Keratinocyte (primary cell): ENCODE measurements around the gene TCEAL3. TPM values are rescaled to one million over a fixed set of nuclear protein-coding genes. Genes with fewer than 3 reads are reported as not detected.

Experiments
- DNase-seq: peaks from one replicate; pipeline ENCODE4 v3.0.0-alpha.2; 2011; ENCODE audit warnings: low read depth, missing footprints, low spot score
- FAIRE-seq: peaks from 2 replicates; lab custom pipeline; 2011; peaks lifted over from hg19 to GRCh38; lab: Jason Lieb, UNC
- H2AFZ ChIP-seq: 2 replicates; pipeline ENCODE4 v1.6.0; 2012; ENCODE audit warnings: low read length, control low read depth, inconsistent platforms; ENCODE audit not compliant: control insufficient read depth
- H3K27ac ChIP-seq: 2 replicates; pipeline ENCODE4 v1.5.1; 2011; ENCODE audit warnings: low read length; ENCODE audit not compliant: control insufficient read depth, insufficient read depth
- H3K27me3 ChIP-seq: 3 replicates; pipeline ENCODE4 v1.6.0; 2011; ENCODE audit warnings: low read length; ENCODE audit not compliant: control insufficient read depth, insufficient read depth; ENCODE audit errors: extremely low read depth
- H3K36me3 ChIP-seq, 2 experiments: 2 replicates in 1 of 2; 3 replicates in 1 of 2; pipeline ENCODE4 v1.5.1; 2011; ENCODE audit warnings: low read length in 2 of 2, mild to moderate bottlenecking in 1 of 2; ENCODE audit not compliant: control insufficient read depth in 2 of 2, insufficient read depth in 2 of 2; ENCODE audit errors: extremely low read depth in 1 of 2
- H3K4me1 ChIP-seq: 3 replicates; pipeline ENCODE4 v1.5.1; 2011; ENCODE audit warnings: low read length; ENCODE audit not compliant: control insufficient read depth, insufficient read depth; ENCODE audit errors: extremely low read depth
- H3K4me2 ChIP-seq: 3 replicates; pipeline ENCODE4 v1.6.0; 2011; ENCODE audit warnings: low read depth, low read length; ENCODE audit not compliant: control insufficient read depth, insufficient read depth; ENCODE audit errors: extremely low read depth
- H3K4me3 ChIP-seq, 3 experiments: fragments of 200-600 bp in 1 of 3; sonication (generic) in 1 of 3; 2 replicates in 2 of 3; 3 replicates in 1 of 3; pipeline ENCODE4 v1.5.1; 2011 to 2016; ENCODE audit warnings: low read length in 3 of 3, mild to moderate bottlenecking in 3 of 3, control low read depth in 2 of 3, inconsistent platforms in 1 of 3, low read depth in 1 of 3, mixed read lengths in 1 of 3, mixed run types in 1 of 3, moderate library complexity in 1 of 3; ENCODE audit not compliant: control insufficient read depth in 2 of 3, insufficient read depth in 2 of 3; ENCODE audit errors: extremely low read depth in 1 of 3
- H3K79me2 ChIP-seq: 2 replicates; pipeline ENCODE4 v1.6.0; 2012; ENCODE audit warnings: low read length; ENCODE audit not compliant: control insufficient read depth, insufficient read depth
- H3K9ac ChIP-seq: 3 replicates; pipeline ENCODE4 v1.6.0; 2011; ENCODE audit warnings: low read length; ENCODE audit not compliant: control insufficient read depth, insufficient read depth; ENCODE audit errors: extremely low read depth
- H3K9me1 ChIP-seq: 3 replicates; pipeline ENCODE4 v1.6.0; 2011; ENCODE audit warnings: low read length; ENCODE audit not compliant: control insufficient read depth, insufficient read depth; ENCODE audit errors: extremely low read depth
- H3K9me3 ChIP-seq: 2 replicates; pipeline ENCODE4 v1.5.1; 2012; ENCODE audit warnings: low read depth, low read length; ENCODE audit not compliant: control insufficient read depth
- H4K20me1 ChIP-seq: 3 replicates; pipeline ENCODE4 v1.6.0; 2011; ENCODE audit warnings: low read length; ENCODE audit not compliant: control insufficient read depth, insufficient read depth; ENCODE audit errors: extremely low read depth
- EZH2 ChIP-seq: IDR thresholded peaks from one replicate; pipeline ENCODE4 v1.6.1; 2012; ENCODE audit warnings: inconsistent platforms, mild to moderate bottlenecking, low read length, moderate library complexity
- dilution Hi-C: fragments of 300-500 bp; cut with MboI; formaldehyde crosslinking; loops from one replicate; pipeline ENCODE4 v1.7.0; 2020; ENCODE audit warnings: low sequenced_read_pairs; ENCODE audit not compliant: extremely low pct_ligation_motif_present
- polyA plus RNA-seq, 5 experiments: library from polyadenylated mRNA; depleted of rRNA in 3 of 5; stranded (reverse) in 3 of 5; stranded (forward) in 1 of 5; unstranded in 1 of 5; fragments of >200 nt; gene quantifications; 1 replicate in 1 of 5; 2 replicates in 3 of 5; 3 replicates in 1 of 5; pipeline versions ENCODE4 v1.2.1 to v1.2.3, GENCODE V29; 2011 to 2012; ENCODE audit warnings: missing spikeins in 2 of 5, low read depth in 1 of 5, low replicate concordance in 1 of 5
- TF ChIP-seq, protein P1 (sequence below), 3 experiments: IDR thresholded peaks in 1 of 3; conservative IDR thresholded peaks in 1 of 3; optimal IDR thresholded peaks in 1 of 3; 2 replicates in 2 of 3; 3 replicates in 1 of 3; pipeline versions ENCODE3 to v1.5.1; 2011; ENCODE audit warnings: low read length in 3 of 3, mild to moderate bottlenecking in 3 of 3, moderate library complexity in 2 of 3, control low read depth in 1 of 3, inconsistent platforms in 1 of 3; ENCODE audit not compliant: insufficient read depth in 2 of 3; ENCODE audit errors: extremely low read depth in 1 of 3

Gene TCEAL3
- polyA plus RNA-seq, 1 donor (not counting 4 experiments of a cell fraction or from before 2014, with no cell fraction given), result 28.1 TPM

DNA sequence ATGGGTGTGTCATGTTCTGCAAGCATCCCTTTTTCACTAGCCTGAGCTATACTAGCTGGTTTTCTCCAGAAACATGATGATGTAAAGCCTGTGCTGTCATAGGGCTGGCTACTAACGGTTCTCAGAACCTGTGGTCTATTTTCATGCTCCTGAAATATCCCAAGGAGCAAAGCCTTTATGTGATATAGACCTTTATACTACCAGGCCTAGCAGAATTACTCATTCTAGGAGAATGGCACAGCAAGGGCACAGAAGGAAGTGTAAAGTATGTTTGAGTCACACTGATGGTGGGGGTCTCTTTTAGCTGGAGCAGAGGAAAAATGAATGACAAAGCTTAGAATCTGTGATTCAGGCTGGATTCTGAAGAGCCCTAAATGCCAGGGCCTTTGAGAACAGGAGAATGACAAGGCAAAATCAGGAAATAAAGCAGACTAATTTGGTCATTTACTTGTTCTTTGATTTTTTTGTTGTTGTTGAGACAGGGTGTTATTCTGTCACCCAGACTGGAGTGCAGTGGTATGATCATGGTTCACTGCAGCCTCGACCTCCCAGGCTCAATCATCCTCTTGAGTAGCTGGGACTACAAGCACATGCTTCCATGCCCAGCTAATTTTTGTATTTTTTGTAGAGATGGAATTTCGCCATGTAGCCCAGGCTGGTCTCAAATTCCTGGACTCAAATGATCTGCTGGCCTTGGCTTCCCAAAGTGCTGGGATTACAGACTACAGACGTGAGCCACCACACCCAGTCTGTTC is 32.8 kb downstream of the TCEAL3 start:
- TF ChIP-seq EZH2, result no peak
- TF ChIP-seq, protein P1, sequence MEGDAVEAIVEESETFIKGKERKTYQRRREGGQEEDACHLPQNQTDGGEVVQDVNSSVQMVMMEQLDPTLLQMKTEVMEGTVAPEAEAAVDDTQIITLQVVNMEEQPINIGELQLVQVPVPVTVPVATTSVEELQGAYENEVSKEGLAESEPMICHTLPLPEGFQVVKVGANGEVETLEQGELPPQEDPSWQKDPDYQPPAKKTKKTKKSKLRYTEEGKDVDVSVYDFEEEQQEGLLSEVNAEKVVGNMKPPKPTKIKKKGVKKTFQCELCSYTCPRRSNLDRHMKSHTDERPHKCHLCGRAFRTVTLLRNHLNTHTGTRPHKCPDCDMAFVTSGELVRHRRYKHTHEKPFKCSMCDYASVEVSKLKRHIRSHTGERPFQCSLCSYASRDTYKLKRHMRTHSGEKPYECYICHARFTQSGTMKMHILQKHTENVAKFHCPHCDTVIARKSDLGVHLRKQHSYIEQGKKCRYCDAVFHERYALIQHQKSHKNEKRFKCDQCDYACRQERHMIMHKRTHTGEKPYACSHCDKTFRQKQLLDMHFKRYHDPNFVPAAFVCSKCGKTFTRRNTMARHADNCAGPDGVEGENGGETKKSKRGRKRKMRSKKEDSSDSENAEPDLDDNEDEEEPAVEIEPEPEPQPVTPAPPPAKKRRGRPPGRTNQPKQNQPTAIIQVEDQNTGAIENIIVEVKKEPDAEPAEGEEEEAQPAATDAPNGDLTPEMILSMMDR (optimal IDR thresholded peaks at IDR 0.05 in 1 of 3, IDR thresholded peaks at IDR 0.05 in 1 of 3, conservative IDR thresholded peaks at IDR 0.05 in 1 of 3; ENCODE audit: extremely low read depth in 1 of 3, insufficient read depth in 2 of 3, low read length in 3 of 3), result no peak
- no peaks in the 10 kb centered on the region for H3K9me1 ChIP-seq
- no peaks in the 10 kb centered on the region for H3K79me2 ChIP-seq
- no peak overlapping the region for H3K4me2 ChIP-seq
- no peaks in the 10 kb centered on the region for H4K20me1 ChIP-seq
- no peaks in the 10 kb centered on the region for H3K36me3 ChIP-seq
- no peaks in the 10 kb centered on the region for H3K9me3 ChIP-seq
- no peaks in the 10 kb centered on the region for H3K27me3 ChIP-seq
- no peak overlapping the region for H3K9ac ChIP-seq
- dilution Hi-C loops, result no loop called here
- no peak for DNase-seq
- FAIRE-seq, result no peak
- no peak overlapping the region for H3K27ac ChIP-seq
- H3K4me1 ChIP-seq, result peaks cover 19% of the 10 kb centered on the region
- H3K4me3 ChIP-seq, result no peak overlapping the region
- H2AFZ ChIP-seq, result no peak overlapping the region

DNA sequence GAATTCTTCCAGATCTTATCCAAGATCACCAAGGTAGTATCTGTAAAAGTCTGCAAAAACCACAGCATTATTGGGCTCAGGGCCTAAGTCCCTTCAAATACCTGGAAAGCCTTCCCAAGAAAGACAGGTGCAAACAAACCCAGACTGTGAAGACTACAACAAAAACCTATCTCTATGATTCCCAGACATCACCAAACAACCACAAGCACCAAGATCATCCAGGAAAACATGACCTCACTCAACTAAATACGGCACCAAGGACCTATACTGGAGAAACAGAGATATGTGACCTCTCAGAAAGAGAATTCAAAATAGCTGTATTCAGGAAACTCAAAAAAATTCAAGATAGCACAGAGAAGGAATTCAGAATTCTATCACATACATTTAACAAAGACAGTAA is 36.4 kb downstream of the TCEAL3 start:
- no peaks in the 10 kb centered on the region for H3K9me3 ChIP-seq
- dilution Hi-C loops, result no loop called here
- no peak for FAIRE-seq
- H3K4me1 ChIP-seq, result peaks cover 4% of the 10 kb centered on the region
- no peak overlapping the region for H3K27ac ChIP-seq
- H3K4me2 ChIP-seq, result no peak overlapping the region
- TF ChIP-seq, protein P1 (optimal IDR thresholded peaks at IDR 0.05 in 1 of 3, IDR thresholded peaks at IDR 0.05 in 1 of 3, conservative IDR thresholded peaks at IDR 0.05 in 1 of 3; ENCODE audit: extremely low read depth in 1 of 3, insufficient read depth in 2 of 3, low read length in 3 of 3), result no peak
- no peak for TF ChIP-seq EZH2
- no peaks in the 10 kb centered on the region for H3K27me3 ChIP-seq
- DNase-seq, result no peak
- H3K9ac ChIP-seq, result no peak overlapping the region
- no peak overlapping the region for H3K4me3 ChIP-seq
- H2AFZ ChIP-seq, result no peak overlapping the region
- no peaks in the 10 kb centered on the region for H3K79me2 ChIP-seq
- H3K36me3 ChIP-seq, result no peaks in the 10 kb centered on the region
- H4K20me1 ChIP-seq, result no peaks in the 10 kb centered on the region
- H3K9me1 ChIP-seq, result no peaks in the 10 kb centered on the region
